ENCODE results near the gene RB1.

RB1 gene

DNA sequence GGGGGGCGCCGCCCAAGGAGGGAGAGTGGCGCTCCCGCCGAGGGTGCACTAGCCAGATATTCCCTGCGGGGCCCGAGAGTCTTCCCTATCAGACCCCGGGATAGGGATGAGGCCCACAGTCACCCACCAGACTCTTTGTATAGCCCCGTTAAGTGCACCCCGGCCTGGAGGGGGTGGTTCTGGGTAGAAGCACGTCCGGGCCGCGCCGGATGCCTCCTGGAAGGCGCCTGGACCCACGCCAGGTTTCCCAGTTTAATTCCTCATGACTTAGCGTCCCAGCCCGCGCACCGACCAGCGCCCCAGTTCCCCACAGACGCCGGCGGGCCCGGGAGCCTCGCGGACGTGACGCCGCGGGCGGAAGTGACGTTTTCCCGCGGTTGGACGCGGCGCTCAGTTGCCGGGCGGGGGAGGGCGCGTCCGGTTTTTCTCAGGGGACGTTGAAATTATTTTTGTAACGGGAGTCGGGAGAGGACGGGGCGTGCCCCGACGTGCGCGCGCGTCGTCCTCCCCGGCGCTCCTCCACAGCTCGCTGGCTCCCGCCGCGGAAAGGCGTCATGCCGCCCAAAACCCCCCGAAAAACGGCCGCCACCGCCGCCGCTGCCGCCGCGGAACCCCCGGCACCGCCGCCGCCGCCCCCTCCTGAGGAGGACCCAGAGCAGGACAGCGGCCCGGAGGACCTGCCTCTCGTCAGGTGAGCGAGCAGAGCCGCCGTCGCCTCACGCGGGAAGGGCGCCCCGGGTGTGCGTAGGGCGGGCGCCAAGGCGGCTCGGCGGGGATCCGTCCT is at the start of gene RB1:
Gene RB1, plus strand, starts transcription at position 393 of the 784 bp plus-strand sequence. Its CDS starts 162 bp downstream, at position 555.
- peak; percentile 91 for DNase-seq (ENCODE audit: low read depth)

DNA sequence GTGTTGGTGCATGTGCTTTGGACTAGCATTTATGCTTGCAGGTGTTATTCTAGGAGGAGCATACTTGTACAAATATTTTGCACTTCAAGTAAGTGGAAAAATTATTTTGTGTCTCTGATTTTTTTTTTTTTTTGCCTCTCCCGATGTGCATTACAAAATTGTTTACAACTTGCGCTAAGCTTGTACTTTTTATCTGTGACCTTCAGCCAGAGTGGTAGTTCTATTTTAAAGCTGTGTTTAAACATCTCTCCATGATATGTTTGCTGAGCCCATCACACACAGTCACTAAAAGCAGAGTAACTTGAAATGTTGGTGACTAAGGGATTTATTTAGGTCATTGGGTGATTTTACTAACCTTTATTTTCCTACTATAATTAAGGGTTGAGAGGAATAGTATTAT is 49.7 kb upstream of the RB1 start:
- no peak for DNase-seq (ENCODE audit: low read depth)

DNA sequence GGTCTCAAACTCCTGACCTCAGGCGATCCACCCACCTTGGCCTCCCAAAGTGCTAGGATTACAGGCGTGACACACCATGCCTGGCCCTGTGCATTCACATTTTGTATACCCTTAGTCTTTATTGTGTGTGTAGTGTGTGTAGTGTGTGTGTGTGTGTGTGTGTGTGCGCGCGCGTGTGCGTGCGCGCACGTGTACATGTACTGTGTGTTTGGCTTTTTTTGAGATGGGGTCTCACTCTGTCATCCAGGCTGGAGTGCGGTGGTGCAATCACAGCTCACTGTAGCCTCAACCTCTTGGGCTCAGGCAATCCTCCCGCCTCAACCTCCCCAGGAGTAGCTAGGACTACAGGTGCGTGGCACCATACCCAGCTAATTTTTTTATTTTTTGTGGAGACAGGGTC is 48.5 kb upstream of the RB1 start:
- no peak for DNase-seq (ENCODE audit: low read depth)

DNA sequence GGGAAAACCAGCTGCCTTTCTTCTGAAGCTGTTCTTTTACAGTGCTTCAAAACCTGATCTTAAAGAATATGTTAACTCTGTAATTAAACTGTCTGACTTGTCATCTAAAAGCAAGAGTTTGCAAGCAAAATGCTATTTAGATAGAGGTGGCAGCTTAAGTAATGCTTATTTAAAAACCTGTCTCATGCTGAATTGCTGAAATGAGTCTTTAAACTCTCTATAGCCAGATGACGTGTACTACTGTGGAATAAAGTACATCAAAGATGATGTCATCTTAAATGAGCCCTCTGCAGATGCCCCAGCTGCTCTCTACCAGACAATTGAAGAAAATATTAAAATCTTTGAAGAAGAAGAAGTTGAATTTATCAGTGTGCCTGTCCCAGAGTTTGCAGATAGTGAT is 47.6 kb upstream of the RB1 start:
- no peak for DNase-seq (ENCODE audit: low read depth)

DNA sequence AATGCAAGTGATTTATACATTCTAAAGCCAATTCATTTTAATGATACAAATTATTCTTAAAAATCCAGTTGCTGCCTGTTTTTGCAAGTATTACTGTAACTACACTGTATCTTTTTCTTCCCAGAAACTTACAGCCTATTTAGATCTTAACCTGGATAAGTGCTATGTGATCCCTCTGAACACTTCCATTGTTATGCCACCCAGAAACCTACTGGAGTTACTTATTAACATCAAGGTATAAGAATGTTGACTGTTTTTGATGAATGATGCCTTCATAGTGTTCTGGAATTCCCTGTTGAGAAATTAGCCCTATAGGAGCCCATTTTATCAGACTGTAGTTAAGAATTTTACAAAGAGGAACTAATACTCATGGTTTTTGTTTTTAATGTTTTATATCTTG is 45.5 kb upstream of the RB1 start:
- DNase-seq (ENCODE audit: low read depth): no peak

DNA sequence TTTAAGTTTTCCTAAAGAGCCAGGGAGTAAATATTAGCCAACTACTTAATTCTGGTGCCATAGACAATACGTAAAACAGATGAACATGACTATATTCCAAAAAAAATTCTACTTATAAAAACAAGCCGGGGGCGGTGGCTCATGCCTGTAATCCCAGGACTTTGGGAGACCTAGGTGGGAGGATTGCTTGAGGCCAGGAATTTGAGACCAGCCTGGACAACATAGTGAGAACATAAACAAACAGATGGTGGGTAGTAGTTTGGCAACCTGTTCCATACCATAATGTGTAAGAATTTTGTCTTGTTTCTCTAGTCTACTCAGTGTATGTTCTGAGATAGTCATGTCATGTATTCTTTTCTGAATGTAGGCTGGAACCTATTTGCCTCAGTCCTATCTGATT is 45.1 kb upstream of the RB1 start:
- no peak for DNase-seq (ENCODE audit: low read depth)

DNA sequence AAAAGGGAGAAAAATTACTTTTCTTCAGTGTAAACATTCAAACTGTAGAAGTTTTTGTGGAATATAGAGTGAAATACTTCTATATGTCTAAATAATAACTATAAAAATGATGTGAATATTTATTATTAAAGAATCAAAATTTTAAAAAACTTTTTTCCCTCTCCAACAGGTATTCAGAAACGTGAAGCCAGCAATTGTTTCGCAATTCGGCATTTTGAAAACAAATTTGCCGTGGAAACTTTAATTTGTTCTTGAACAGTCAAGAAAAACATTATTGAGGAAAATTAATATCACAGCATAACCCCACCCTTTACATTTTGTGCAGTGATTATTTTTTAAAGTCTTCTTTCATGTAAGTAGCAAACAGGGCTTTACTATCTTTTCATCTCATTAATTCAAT is 42.6 kb upstream of the RB1 start:
- no peak for DNase-seq (ENCODE audit: low read depth)

DNA sequence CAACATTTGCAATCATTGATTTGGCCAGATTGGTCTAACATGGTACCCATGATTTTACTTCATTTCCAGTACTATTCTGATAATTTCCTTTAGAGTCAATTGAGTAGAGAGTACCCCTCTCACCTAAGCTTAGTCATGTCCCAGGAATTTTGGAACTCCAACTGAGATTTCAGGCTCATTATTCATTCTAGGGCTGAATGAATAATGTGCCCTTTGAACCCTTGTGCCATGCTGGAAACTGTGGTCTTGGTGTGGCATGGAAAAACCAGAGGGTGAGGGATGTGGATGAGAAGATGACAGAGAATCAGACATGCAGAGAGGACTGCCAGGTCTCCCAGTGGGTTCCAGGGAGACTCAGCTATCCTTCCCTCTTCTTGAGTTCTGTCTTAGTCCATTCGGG is 40.4 kb upstream of the RB1 start:
- DNase-seq (ENCODE audit: low read depth): no peak

DNA sequence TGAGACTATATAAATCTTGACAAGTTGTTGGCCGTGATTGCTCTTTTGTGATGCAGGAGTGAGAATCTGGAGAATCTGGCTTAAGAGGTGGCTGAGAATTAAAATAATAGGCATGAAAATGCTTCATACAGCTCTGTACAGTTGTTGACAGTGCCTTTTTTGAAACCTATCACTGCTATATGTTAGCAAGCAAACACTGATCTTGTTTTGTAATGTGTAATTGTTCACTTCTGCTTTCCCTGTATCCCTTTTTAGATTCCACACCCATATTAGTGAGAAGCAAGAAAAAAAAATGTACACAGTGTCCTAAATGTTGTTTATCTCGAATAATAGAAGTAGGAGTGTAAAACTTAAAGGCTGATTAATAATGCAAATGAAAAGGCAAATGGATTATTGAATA is 39.5 kb upstream of the RB1 start:
- DNase-seq (ENCODE audit: low read depth): no peak

DNA sequence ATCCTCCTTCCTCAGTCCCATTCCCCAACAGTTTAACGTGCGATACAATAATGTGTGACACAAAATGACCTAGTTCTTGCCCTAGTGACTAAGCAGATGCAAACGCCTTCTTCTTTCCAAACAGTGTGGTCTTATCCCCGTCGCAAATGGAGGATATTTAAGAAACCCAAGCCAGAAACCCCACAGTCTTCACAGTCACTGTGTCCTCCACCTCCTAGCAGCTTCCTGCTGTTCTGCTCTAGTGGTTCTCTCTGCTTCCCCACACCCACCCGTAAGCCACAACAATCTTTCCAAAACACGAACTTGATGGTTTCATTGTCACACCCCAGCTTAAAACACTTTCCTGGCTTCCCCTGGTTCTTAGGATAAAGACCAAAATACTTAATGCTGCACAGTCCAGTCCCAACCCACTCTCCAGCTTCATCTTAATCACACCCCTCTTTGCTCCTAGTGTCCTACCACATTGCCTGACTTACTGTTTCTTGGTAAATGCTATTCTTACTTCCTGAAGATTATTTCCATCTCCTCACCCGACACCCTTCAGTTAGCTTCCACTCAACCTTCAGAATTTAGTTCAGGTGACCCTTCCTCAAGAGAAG is 38.2 kb upstream of the RB1 start:
- no peak for DNase-seq (ENCODE audit: low read depth)

DNA sequence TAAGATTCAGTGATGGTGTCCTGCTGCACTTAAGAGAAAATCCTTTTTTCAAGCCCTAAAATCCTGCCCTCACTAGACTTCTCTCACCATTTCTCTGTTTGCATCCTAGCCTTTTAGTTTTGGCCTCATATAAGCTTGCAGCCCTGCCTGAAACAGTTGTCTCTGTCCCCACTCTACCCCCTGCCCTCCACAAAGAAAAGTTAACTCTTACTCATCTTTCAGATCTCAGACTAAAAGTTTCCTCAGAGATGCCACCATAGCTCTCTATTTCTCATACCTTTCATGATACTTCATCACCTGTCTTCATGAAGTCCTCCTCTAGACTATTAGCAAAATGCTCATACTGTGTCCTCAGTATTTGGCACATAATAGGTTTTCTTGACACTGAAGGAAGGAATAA is 37.4 kb upstream of the RB1 start:
- DNase-seq (ENCODE audit: low read depth): no peak

DNA sequence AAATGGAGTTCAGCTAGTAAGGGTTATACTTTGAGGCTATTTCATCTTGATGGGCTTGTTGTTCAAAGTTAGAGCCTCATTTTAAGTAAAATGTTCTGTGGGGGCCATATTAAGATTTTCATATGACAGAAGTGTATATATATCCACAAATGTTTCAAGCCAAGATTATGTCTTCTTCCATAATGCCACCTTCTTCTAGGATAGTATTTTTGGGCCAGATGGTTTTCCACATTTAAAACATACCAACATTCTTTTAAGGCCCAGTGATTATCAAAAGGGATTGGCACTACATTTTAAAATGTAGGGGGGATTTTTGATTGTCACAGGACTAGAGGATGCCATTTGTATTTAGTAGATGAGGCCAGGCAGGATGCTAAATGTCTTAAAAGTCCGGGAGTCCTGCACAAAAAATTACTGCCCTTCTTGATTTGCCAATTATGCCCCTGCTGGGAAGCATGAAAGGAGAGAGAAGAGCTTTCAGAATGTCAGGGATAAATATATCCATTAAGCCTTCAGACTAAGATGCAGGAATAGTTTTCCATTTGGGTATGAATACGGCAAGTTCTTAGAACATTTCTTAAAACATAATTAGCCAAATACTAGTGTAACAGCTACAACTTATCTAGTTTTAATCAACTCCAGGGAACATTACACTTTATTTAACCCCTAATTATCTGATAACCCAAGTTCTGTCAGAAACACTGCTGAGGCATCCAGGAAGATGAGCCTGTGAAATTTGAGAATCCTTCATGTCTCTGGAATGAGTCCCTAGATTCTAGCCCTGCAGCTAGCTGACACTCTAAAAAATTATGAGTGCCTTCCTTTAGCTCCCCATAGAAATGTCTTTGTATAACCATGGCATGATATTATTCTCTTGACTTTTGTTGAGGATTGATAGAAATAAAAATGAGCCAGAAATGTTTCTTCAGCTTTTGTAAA is 36.6 kb upstream of the RB1 start:
- DNase-seq (ENCODE audit: low read depth): peak; percentile 16

DNA sequence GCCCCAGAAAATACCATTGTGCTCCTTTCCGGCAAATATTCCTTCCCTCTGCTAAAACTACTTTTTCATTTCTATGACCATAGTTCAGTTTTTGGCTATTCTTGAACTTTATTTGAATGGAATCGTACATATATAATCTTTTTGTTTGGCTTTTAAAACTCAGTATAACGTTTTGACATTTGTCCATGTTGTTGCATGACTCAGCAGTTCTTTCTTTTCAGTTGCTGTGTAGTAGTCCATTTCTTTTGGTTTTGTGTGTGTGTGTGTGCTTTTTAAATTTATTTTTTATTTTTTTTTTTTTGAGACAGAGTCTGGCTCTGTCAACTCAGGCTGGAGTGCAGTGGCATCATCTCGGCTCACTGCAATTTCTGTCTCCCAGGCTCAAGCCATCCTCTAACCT is 35.5 kb upstream of the RB1 start:
- no peak for DNase-seq (ENCODE audit: low read depth)

DNA sequence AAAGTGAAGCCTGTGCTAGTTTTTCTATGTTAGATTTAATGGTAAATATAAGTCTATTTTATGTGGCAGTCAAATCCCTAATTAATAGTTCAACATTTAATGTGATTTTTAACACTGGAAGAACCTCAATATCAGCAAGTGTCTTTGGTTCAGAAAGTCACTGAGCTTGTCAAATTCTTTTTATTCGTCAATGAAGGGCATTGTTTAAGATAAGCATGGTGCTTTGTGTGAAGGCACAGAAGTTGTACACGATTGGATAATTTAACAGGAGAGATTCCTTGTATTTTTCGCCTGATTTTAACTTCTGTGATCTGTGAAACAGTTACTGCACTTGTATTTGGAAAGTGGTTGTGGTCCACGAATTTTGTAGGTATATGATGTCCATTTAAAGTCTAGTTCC is 30.2 kb upstream of the RB1 start:
- no peak for DNase-seq (ENCODE audit: low read depth)

DNA sequence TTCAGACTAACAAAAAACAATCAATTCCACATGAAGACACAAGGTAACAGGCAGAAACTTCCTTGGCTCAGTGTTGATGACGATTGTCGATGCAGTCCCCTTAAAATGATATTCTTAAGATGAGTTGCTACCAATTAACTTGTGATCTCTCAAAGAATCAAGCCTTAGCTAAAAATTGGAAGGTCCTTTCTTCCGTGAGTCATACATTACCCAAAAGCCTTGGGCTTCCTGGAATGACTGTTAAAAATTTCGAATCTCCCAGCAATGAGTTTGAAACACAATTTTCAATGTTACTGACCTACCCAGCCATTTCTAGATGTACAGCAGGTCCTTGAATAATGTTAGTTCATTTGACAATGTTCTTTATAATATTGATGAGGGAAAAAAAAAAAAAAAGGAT is 28.0 kb upstream of the RB1 start:
- no peak for DNase-seq (ENCODE audit: low read depth)

DNA sequence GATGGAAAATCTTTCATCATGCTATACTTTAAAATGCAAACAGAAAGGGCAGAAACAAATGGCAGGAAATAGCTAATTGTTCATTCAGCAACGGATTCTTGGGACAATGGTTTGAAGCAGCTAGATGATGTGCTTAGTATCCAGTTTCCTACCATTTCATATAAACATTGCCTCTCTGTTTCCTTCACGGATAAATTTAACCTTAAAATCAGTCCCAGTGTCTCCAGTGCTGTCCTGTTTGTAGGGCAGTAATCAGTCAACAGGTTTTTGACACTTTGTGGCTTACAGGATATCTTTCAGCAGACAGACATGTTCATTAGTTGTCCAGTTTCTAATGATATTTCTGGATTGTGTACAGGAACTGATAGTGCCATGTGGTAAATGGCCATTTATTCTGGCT is 24.7 kb upstream of the RB1 start:
- no peak for DNase-seq (ENCODE audit: low read depth)

DNA sequence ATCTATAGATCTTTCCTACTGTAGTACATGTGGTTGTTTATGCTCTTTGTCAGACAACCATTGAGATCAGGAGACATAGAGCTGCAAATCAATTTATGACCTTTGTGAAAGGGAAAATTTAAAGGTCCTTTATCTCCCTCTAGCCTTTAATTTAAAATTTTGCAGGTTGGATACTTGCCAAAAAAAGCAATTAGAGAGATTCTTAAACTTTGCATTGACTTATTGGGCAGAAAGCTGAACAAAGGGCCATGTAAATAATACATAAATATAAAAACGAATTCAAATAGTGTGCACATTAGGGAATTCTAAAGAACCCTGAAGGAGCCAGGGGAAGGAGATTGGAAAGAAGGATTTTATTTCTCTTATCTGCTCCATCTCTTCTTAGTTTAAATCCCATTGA is 22.0 kb upstream of the RB1 start:
- DNase-seq (ENCODE audit: low read depth): no peak

DNA sequence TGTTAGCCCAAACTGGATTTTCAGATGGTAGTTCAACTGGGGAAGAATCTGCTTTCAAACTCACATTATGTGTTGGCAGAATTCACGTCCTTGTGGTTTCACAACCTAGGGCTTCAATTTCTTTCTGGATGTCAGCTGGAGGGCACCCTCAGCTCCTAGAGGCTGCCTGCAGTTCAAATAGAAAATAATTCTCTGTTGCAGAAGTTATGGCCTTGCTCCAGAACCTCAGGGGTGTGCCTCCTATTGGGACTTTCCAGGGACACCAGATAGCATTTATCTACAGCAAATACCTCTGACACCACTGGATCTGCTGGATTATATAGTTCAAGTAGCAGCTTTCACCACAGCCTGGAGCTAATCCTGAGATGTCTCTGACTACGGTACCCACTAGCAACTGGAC is 11.8 kb upstream of the RB1 start:
- DNase-seq (ENCODE audit: low read depth): no peak

DNA sequence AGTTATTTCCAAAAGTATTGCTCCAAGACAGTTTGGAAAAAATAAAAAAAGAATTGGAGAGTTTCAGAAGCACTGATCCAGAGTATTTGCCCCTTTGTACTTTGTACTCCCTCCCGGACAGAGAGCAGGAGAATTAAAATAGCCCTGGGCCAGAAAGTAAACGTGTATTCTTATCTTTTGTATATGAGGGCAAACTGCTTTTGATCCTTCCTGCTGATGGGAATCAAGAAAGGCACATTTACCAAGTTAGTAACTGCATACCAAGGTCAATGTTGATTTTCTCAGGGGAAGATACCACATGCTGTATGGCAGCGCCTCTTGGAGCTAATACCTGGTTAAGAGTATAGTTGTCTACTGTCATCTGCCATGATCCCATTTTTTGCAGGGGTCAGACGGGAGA is 10.9 kb upstream of the RB1 start:
- DNase-seq (ENCODE audit: low read depth): no peak

DNA sequence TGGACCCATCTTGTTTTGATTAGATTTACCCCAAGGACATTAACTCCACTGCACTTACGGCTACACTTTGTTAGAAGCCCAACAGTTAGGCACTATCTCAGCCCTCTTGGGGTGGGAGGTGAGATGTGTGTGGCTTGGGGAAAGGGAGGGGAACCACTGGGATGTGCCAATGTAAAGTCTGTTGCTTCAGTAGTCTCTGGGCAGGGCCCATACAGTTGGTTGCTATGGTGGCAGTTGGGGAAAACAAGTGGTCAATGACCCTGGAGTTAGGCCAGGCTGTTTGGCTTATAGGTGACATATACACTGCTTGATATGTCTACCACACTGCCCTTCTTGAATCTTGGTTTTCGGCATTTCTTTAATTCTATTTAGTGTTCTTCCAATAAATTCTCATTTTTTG is 8.9 kb upstream of the RB1 start:
- no peak for DNase-seq (ENCODE audit: low read depth)

DNA sequence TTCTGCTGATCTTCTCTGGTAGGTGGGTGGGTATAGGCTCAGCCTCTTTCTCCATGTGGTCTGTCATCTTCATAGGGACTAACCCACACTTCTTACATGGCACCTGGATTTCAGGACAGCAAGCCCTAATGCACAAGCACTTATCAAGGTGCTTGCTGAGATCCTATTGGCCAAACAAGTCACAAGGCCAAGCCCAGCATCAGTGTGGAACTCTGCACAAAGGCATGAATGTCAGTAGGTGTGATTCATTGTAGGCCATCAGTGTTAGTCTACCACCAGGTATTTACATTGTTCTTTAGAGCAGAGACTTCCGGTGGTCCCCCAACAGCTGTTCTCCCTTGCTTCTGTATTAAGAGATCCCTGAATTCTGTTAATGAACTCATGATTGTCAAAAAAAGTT is 8.3 kb upstream of the RB1 start:
- no peak for DNase-seq (ENCODE audit: low read depth)

DNA sequence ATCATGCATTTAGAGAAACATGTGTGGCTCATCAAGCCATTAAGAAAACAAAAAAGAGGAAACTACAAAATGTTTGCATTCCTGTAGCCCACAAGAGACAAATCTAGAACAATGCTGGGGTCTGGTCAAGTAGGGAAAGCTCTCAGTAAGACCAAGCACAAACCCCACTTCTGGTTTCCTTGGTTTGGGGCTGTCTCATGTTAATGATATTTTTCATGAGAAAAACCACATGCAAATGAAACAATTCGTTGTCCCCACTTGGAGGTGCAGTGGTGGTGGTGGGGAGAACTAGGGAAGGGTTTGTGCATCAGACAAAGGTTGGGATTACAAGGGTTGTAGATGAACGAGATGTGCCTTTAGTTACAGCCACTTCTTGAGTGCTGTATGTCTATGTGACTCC is 7.0 kb upstream of the RB1 start:
- DNase-seq (ENCODE audit: low read depth): no peak
